IMR-90 (cell line): Measurements from ENCODE around the gene ARHGAP15. TPM values are rescaled to one million over a fixed set of nuclear protein-coding genes. Genes with fewer than 3 reads are reported as not detected.

Source experiments
- ATAC-seq: fragments of 200-7000 bp; cut with Tn5 transposase; 2 replicates; pipeline ENCODE4 v1.9.1; 2020; ENCODE audit warnings: low read depth, mild to moderate bottlenecking, moderate library complexity
- BruUV-seq: library from RNA; stranded (reverse); fragments of 400-500 nt; replicated peaks from 2 replicates; lab custom pipeline; 2021; lab: Mats Ljungman, UMichigan
- CTCF ChIA-PET: fragments of 300-600 bp; formaldehyde crosslinking; extraction: SDS; loops from one replicate; lab custom pipeline; 2021; ENCODE audit warnings: antibody characterized with exemption; lab: Yijun Ruan, JAX
- POLR2A ChIA-PET: fragments of 300-600 bp; sonication (Branson Sonifier 250); formaldehyde crosslinking; loops from one replicate; lab custom pipeline; 2022; ENCODE audit warnings: antibody characterized with exemption; ENCODE audit not compliant: unreplicated experiment; lab: Charles Lee
- DNase-seq: peaks from one replicate; pipeline ENCODE4 v3.0.0; 2013
- H2AFZ ChIP-seq: replicated peaks from 2 replicates; pipeline ENCODE3; 2013; ENCODE audit warnings: low read length, mild to moderate bottlenecking; ENCODE audit not compliant: poor library complexity
- H2AK5ac ChIP-seq: 2 replicates; pipeline ENCODE4 v1.6.1; 2013; ENCODE audit warnings: low read depth, low read length, inconsistent platforms
- H2AK9ac ChIP-seq: replicated peaks from 2 replicates; pipeline ENCODE3; 2013; ENCODE audit warnings: mild to moderate bottlenecking, low read depth, low read length, moderate library complexity; ENCODE audit not compliant: poor library complexity
- H2BK120ac ChIP-seq: 2 replicates; pipeline ENCODE4 v1.6.1; 2013; ENCODE audit warnings: low read depth, low read length, inconsistent platforms
- H2BK15ac ChIP-seq: 3 replicates; pipeline ENCODE4 v1.6.1; 2013; ENCODE audit warnings: low read depth, low read length, inconsistent platforms
- H2BK20ac ChIP-seq: 2 replicates; pipeline ENCODE4 v1.6.1; 2013; ENCODE audit warnings: low read depth, mild to moderate bottlenecking, inconsistent platforms, low read length, moderate library complexity
- H2BK5ac ChIP-seq: 2 replicates; pipeline ENCODE4 v1.6.1; 2013; ENCODE audit warnings: mild to moderate bottlenecking, low read depth, low read length, inconsistent platforms; ENCODE audit not compliant: poor library complexity, severe bottlenecking
- H3K14ac ChIP-seq: replicated peaks from 2 replicates; pipeline ENCODE4 v1.6.1; 2013; ENCODE audit warnings: low read depth, low read length, inconsistent platforms
- H3K18ac ChIP-seq: 2 replicates; pipeline ENCODE4 v1.6.1; 2013; ENCODE audit warnings: low read depth, low read length, control low read depth
- H3K23ac ChIP-seq: 2 replicates; pipeline ENCODE4 v1.6.1; 2013; ENCODE audit warnings: low read depth, low read length, inconsistent platforms
- H3K27ac ChIP-seq: 2 replicates; pipeline ENCODE4 v1.5.1; 2013; ENCODE audit warnings: mild to moderate bottlenecking, control low read depth, low read length; ENCODE audit not compliant: insufficient read depth
- H3K27me3 ChIP-seq: 2 replicates; pipeline ENCODE4 v1.6.1; 2013; ENCODE audit warnings: low read length; ENCODE audit not compliant: control insufficient read depth, insufficient read depth
- H3K36me3 ChIP-seq: 2 replicates; pipeline ENCODE4 v1.6.1; 2013; ENCODE audit warnings: low read length, mixed read lengths; ENCODE audit not compliant: control insufficient read depth, insufficient read depth
- H3K4ac ChIP-seq: 2 replicates; pipeline ENCODE4 v1.6.1; 2013; ENCODE audit warnings: low read depth, low read length, inconsistent platforms
- H3K4me1 ChIP-seq: 2 replicates; pipeline ENCODE4 v1.6.1; 2013; ENCODE audit warnings: low read length, mixed read lengths; ENCODE audit not compliant: control insufficient read depth, insufficient read depth
- H3K4me2 ChIP-seq: 2 replicates; pipeline ENCODE4 v1.6.1; 2013; ENCODE audit warnings: low read depth, mild to moderate bottlenecking, control low read depth, low read length, moderate library complexity
- H3K4me3 ChIP-seq: 2 replicates; pipeline ENCODE4 v1.5.1; 2013; ENCODE audit warnings: low read depth, mild to moderate bottlenecking, control low read depth, low read length, moderate library complexity; ENCODE audit not compliant: insufficient read depth
- H3K56ac ChIP-seq: 2 replicates; pipeline ENCODE4 v1.6.1; 2013; ENCODE audit warnings: low read length, inconsistent platforms; ENCODE audit not compliant: insufficient read depth; ENCODE audit errors: extremely low read depth
- H3K79me1 ChIP-seq, 2 experiments: 2 replicates each; pipeline ENCODE4 v1.6.1; 2013; ENCODE audit warnings: low read length in 2 of 2, inconsistent platforms in 1 of 2, low read depth in 1 of 2
- H3K9ac ChIP-seq: 2 replicates; pipeline ENCODE4 v1.6.1; 2013; ENCODE audit warnings: low read depth, low read length, control low read depth
- H3K9me1 ChIP-seq: 2 replicates; pipeline ENCODE4 v1.6.1; 2013; ENCODE audit warnings: low read length, inconsistent platforms; ENCODE audit not compliant: insufficient read depth
- H3K9me3 ChIP-seq: 2 replicates; pipeline ENCODE4 v1.6.1; 2013; ENCODE audit warnings: low read length; ENCODE audit not compliant: control insufficient read depth, insufficient read depth
- H4K20me1 ChIP-seq: 2 replicates; pipeline ENCODE4 v1.6.1; 2013; ENCODE audit warnings: low read length, inconsistent platforms; ENCODE audit not compliant: insufficient read depth
- H4K5ac ChIP-seq: 2 replicates; pipeline ENCODE4 v1.6.1; 2013; ENCODE audit warnings: mild to moderate bottlenecking, low read depth, low read length, control low read depth
- H4K8ac ChIP-seq, 2 experiments: 2 replicates each; pipeline ENCODE4 v1.6.1; 2013; ENCODE audit warnings: low read depth in 2 of 2, low read length in 2 of 2, control low read depth in 1 of 2, inconsistent platforms in 1 of 2
- H4K91ac ChIP-seq: 2 replicates; pipeline ENCODE4 v1.6.1; 2013; ENCODE audit warnings: low read depth, low read length, inconsistent platforms; ENCODE audit not compliant: insufficient read depth
- MAZ ChIP-seq: IDR thresholded peaks from 2 replicates; pipeline ENCODE4 v1.6.1; 2012; ENCODE audit warnings: low read depth, mild to moderate bottlenecking, low read length, improper control_type of control experiment, moderate library complexity, borderline replicate concordance
- NFE2L2 ChIP-seq: fragments of 150-350 bp; IDR thresholded peaks from 2 replicates; pipeline ENCODE4 v1.6.1; 2016; ENCODE audit warnings: low read depth, mild to moderate bottlenecking, low read length
- POLR2A ChIP-seq: IDR thresholded peaks from 2 replicates; pipeline ENCODE4 v1.6.1; 2012; ENCODE audit warnings: mild to moderate bottlenecking, low read depth, low read length
- WGBS, 2 experiments: methylation state at CpG; one replicate each; pipeline versions ENCODE4 v1.1.5 to v1.1.7; 2013; ENCODE audit warnings: missing lambda C conversion rate in 2 of 2; ENCODE audit not compliant: insufficient read length in 1 of 2; ENCODE audit errors: extremely low coverage in 2 of 2; 5-methylcytosine and 5-hydroxymethylcytosine counted together
- dilution Hi-C: fragments of 300-500 bp; cut with HindIII; formaldehyde crosslinking; loops from one replicate; pipeline ENCODE4 v1.14.3; 2018; ENCODE audit warnings: low sequenced_read_pairs; ENCODE audit not compliant: unreplicated experiment
- in situ Hi-C: fragments of 300-500 bp; cut with MboI; formaldehyde crosslinking; loops from 3 replicates; pipeline ENCODE4 v1.14.3; 2019; ENCODE audit warnings: low sequenced_read_pairs, inconsistent platforms, mixed read lengths
- intact Hi-C: fragments of 100-400 bp; cut with micrococcal nuclease; formaldehyde crosslinking; loops from 2 replicates; pipeline ENCODE4 v1.10.0; 2022
- polyA plus RNA-seq, 3 experiments: library from polyadenylated mRNA; depleted of rRNA; stranded (reverse); fragments of >200 nt; gene quantifications; 2 replicates each; pipeline ENCODE4 v1.2.3, GENCODE V29; 2012; ENCODE audit warnings: low replicate concordance in 1 of 3
- total RNA-seq: library from RNA; depleted of rRNA; stranded (reverse); fragments of >200 nt; gene quantifications from 2 replicates; pipeline ENCODE4 v1.2.3, GENCODE V29; 2012
- TF ChIP-seq, protein P1 (sequence below): fragments of 150-350 bp; IDR thresholded peaks from 2 replicates; pipeline ENCODE4 v1.6.1; 2017; ENCODE audit warnings: mild to moderate bottlenecking, antibody characterized with exemption, low read length, low read depth

Gene ARHGAP15
- total and polyA plus RNA-seq, 2 of the 4 experiments (the other 2 are of a cell fraction), result not detected

DNA sequence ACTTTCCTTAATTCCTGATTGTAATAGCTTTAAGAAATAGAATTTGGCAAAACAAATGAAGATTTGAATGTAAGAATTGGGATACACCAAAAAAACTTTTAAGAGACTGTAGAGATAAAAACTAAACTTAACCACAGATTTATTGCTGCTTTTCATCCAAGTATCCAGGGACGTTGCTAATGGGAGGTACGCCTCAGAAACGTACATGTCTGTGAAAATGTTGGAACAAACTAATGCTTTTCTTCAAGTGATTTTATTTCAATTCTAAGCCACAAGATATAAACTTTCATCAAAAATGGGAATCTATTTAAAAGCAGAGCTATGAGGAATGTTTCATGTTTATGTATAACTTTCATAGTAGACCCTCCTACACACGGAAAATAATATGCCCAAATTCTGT, 66.3 kb downstream of the ARHGAP15 start:
- dilution Hi-C loops, result no loop called here
- no peak overlapping the region for H2BK5ac ChIP-seq
- no peak overlapping the region for H3K4me2 ChIP-seq
- no peak for ATAC-seq
- no peak for TF ChIP-seq POLR2A
- TF ChIP-seq MAZ, result no peak
- TF ChIP-seq, protein P1, sequence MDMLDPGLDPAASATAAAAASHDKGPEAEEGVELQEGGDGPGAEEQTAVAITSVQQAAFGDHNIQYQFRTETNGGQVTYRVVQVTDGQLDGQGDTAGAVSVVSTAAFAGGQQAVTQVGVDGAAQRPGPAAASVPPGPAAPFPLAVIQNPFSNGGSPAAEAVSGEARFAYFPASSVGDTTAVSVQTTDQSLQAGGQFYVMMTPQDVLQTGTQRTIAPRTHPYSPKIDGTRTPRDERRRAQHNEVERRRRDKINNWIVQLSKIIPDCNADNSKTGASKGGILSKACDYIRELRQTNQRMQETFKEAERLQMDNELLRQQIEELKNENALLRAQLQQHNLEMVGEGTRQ, result no peak
- TF ChIP-seq NFE2L2, result no peak
- H4K5ac ChIP-seq, result no peak overlapping the region
- CTCF ChIA-PET, result no interaction called here
- BruUV-seq, result no TSS peak
- H4K8ac ChIP-seq, result no peak overlapping the region
- WGBS, 2 experiments, result no CpG with 5 or more reads among the region's 4 CpGs
- H3K23ac ChIP-seq, result no peak overlapping the region
- H3K4me1 ChIP-seq, result no peaks in the 10 kb centered on the region
- no peaks in the 10 kb centered on the region for H3K79me1 ChIP-seq
- H3K27me3 ChIP-seq, result no peaks in the 10 kb centered on the region; the same call in 1 of the 2 replicates
- no peak for DNase-seq
- no peaks in the 10 kb centered on the region for H3K36me3 ChIP-seq
- no peak overlapping the region for H4K91ac ChIP-seq
- no peaks in the 10 kb centered on the region for H3K9me1 ChIP-seq
- in situ Hi-C loops, result no loop called here
- no peak overlapping the region for H3K18ac ChIP-seq
- H2BK120ac ChIP-seq, result no peak overlapping the region
- H3K14ac ChIP-seq, result no peak overlapping the region
- no peak overlapping the region for H3K9ac ChIP-seq
- POLR2A ChIA-PET, result no interaction called here
- H2AFZ ChIP-seq, result no peak overlapping the region
- H2BK15ac ChIP-seq, result no peak overlapping the region
- no peak overlapping the region for H2BK20ac ChIP-seq
- no peaks in the 10 kb centered on the region for H3K9me3 ChIP-seq
- no peak overlapping the region for H2AK5ac ChIP-seq
- intact Hi-C loops, result no loop called here
- no peak overlapping the region for H3K56ac ChIP-seq
- no peak overlapping the region for H3K4ac ChIP-seq
- no peak overlapping the region for H2AK9ac ChIP-seq
- no peak overlapping the region for H3K4me3 ChIP-seq
- H3K27ac ChIP-seq, result no peak overlapping the region
- H4K20me1 ChIP-seq, result no peaks in the 10 kb centered on the region
